Neural cell (in vitro differentiated cells): ENCODE data around the gene LRRC45. TPM values are rescaled to one million over a fixed set of nuclear protein-coding genes. Genes with fewer than 3 reads are reported as not detected.

Experiments
- H2AFZ ChIP-seq: fragments of 200-600, 300-800 bp; sonication (generic), shearing (Covaris generic); 2 replicates; pipeline ENCODE4 v1.6.0; 2014; ENCODE audit warnings: low read depth, mild to moderate bottlenecking, antibody characterized with exemption, low read length, moderate library complexity
- H3F3A ChIP-seq: fragments of 200-600 bp; shearing (Covaris generic); 2 replicates; pipeline ENCODE4 v1.6.1; 2016; ENCODE audit warnings: mild to moderate bottlenecking, moderate library complexity, mixed read lengths, antibody characterized with exemption, low read length; ENCODE audit not compliant: insufficient read depth, poor library complexity, severe bottlenecking
- H3K27ac ChIP-seq: fragments of 200-600, 300-800 bp; sonication (generic), shearing (Covaris generic); 2 replicates; pipeline ENCODE4 v1.5.1; 2014; ENCODE audit warnings: mild to moderate bottlenecking, low read length, moderate library complexity
- H3K27me3 ChIP-seq: fragments of 300-800, 200-600 bp; sonication (generic), shearing (Covaris generic); 2 replicates; pipeline ENCODE4 v1.6.0; 2014; ENCODE audit warnings: mild to moderate bottlenecking, low read depth, low read length, moderate library complexity; ENCODE audit not compliant: insufficient read depth
- H3K36me3 ChIP-seq: fragments of 300-800, 200-600 bp; sonication (generic), shearing (Covaris generic); 2 replicates; pipeline ENCODE4 v1.5.1; 2014; ENCODE audit warnings: mild to moderate bottlenecking, antibody characterized with exemption, low read length, moderate library complexity; ENCODE audit not compliant: insufficient read depth
- H3K4me2 ChIP-seq: fragments of 300-800, 200-600 bp; sonication (generic), shearing (Covaris generic); 2 replicates; pipeline ENCODE4 v1.6.0; 2014; ENCODE audit warnings: mild to moderate bottlenecking, low read length
- H3K4me3 ChIP-seq: fragments of 300-800, 200-600 bp; sonication (generic), shearing (Covaris generic); 2 replicates; pipeline ENCODE4 v1.5.1; 2014; ENCODE audit warnings: mild to moderate bottlenecking, low read length, moderate library complexity
- H3K79me2 ChIP-seq: fragments of 200-600 bp; shearing (Covaris generic); replicated peaks from 2 replicates; pipeline ENCODE4 v1.6.0; 2014; ENCODE audit warnings: mild to moderate bottlenecking, low read length, moderate library complexity; ENCODE audit not compliant: insufficient read depth
- H3K9ac ChIP-seq: fragments of 300-800, 200-600 bp; sonication (generic), shearing (Covaris generic); 2 replicates; pipeline ENCODE4 v1.6.1; 2016; ENCODE audit warnings: mild to moderate bottlenecking, low read length, mixed read lengths
- H3K9me2 ChIP-seq: fragments of 200-600 bp; shearing (Covaris generic); 2 replicates; pipeline ENCODE4 v1.6.1; 2016; ENCODE audit warnings: mild to moderate bottlenecking, low read length, mixed read lengths; ENCODE audit not compliant: insufficient read depth
- H3K9me3 ChIP-seq: fragments of 200-600, 300-800 bp; sonication (generic), shearing (Covaris generic); 2 replicates; pipeline ENCODE4 v1.6.1; 2016; ENCODE audit warnings: mild to moderate bottlenecking, mixed run types, low read length, moderate library complexity, mixed read lengths
- H4K20me1 ChIP-seq: fragments of 200-600 bp; shearing (Covaris generic); 2 replicates; pipeline ENCODE4 v1.6.1; 2016; ENCODE audit warnings: mild to moderate bottlenecking, mixed run types; ENCODE audit not compliant: insufficient read depth
- EP300 ChIP-seq: fragments of 450-650 bp; conservative IDR thresholded peaks from 2 replicates; pipeline ENCODE4 v1.6.1; 2014; ENCODE audit warnings: antibody characterized with exemption, mild to moderate bottlenecking, moderate library complexity; ENCODE audit not compliant: poor library complexity, severe bottlenecking
- EZH2 ChIP-seq: fragments of 200-600, 300-800 bp; shearing (Covaris generic), sonication (generic); IDR thresholded peaks from 2 replicates; pipeline ENCODE4 v1.6.1; 2014; ENCODE audit warnings: antibody characterized with exemption, low read length, borderline replicate concordance, mild to moderate bottlenecking; ENCODE audit not compliant: insufficient read depth, poor library complexity, severe bottlenecking
- MXI1 ChIP-seq: fragments of 450-650 bp; conservative IDR thresholded peaks from 2 replicates; pipeline ENCODE4 v1.6.1; 2014; ENCODE audit warnings: antibody characterized with exemption, mild to moderate bottlenecking; ENCODE audit not compliant: poor library complexity, severe bottlenecking
- POLR2AphosphoS5 ChIP-seq: IDR thresholded peaks from 2 replicates; pipeline ENCODE4 v1.6.1; 2012
- RAD21 ChIP-seq: fragments of 450-650 bp; conservative IDR thresholded peaks from 2 replicates; pipeline ENCODE4 v1.6.1; 2014; ENCODE audit warnings: antibody characterized with exemption, mild to moderate bottlenecking, moderate library complexity
- SMC3 ChIP-seq: fragments of 450-650 bp; conservative IDR thresholded peaks from 2 replicates; pipeline ENCODE4 v1.6.1; 2014; ENCODE audit warnings: antibody characterized with exemption, mild to moderate bottlenecking, moderate library complexity; ENCODE audit not compliant: poor library complexity
- TAF1 ChIP-seq: IDR thresholded peaks from 2 replicates; pipeline ENCODE4 v1.6.1; 2012; ENCODE audit warnings: low read depth
- polyA minus RNA-seq: library from RNA; depleted of rRNA, polyadenylated mRNA; stranded (reverse); fragments of >200 nt; gene quantifications from 2 replicates; pipeline ENCODE4 v1.2.3, GENCODE V29; 2014
- polyA plus RNA-seq: library from polyadenylated mRNA; depleted of rRNA; stranded (reverse); fragments of >200 nt; gene quantifications from 2 replicates; pipeline ENCODE4 v1.2.3, GENCODE V29; 2014
- TF ChIP-seq, protein P1 (sequence below): IDR thresholded peaks from 2 replicates; pipeline ENCODE4 v1.6.1; 2012; ENCODE audit warnings: borderline replicate concordance
- TF ChIP-seq, protein P2 (sequence below): fragments of 450-650 bp; IDR thresholded peaks from 2 replicates; pipeline ENCODE4 v1.5.1; 2014; ENCODE audit warnings: antibody characterized with exemption, mild to moderate bottlenecking, moderate library complexity; ENCODE audit not compliant: poor library complexity, severe bottlenecking

The LRRC45 gene
- polyA plus RNA-seq (51.7 and 63.7 TPM in 2 replicates), polyA minus RNA-seq (22.1 and 29.7 TPM in 2 replicates)

DNA sequence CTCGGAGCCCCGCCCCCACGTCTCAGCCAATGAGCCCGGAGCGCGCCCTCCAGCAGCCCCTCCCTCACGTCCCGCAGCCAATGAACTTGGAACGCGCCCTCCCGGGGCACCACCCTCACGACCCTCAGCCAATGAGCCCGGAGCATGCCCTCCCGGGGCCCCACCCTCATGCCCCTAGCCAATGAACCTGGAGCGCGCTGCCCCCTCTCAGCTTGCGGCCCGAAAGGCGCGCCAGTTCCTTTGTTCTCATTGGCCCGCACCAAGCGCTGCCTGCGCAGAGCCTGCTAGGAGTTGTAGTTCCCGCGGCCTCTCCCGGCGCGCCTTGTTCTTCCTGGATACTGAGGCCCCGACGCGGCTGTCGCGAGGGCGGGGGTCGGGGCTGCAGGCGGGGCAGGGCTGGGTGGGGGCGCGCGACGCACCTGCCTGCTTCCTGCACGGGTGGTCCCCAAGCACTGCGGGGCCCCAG lies at the start of gene LRRC45:
Gene LRRC45 (plus strand): TSS at position 325 of the 466 bp plus-strand sequence. CDS start 339 bp downstream, outside the sequence.
- H4K20me1 ChIP-seq, result no peaks in the 10 kb centered on the region
- H3K36me3 ChIP-seq, result no peaks in the 10 kb centered on the region
- peak within 1 kb of the TSS; percentile 52 for H3K27ac ChIP-seq
- H3K79me2 ChIP-seq, result peaks cover 11% of the 10 kb centered on the region
- H3K27me3 ChIP-seq, result no peaks in the 10 kb centered on the region
- no peaks in the 10 kb centered on the region for H3K9me3 ChIP-seq
- no peaks in the 10 kb centered on the region for H3F3A ChIP-seq
- no peaks in the 10 kb centered on the region for H3K9me2 ChIP-seq
- peak within 1 kb of the TSS; percentile 96 for H3K4me3 ChIP-seq
- peak within 1 kb of the TSS; percentile 77 for H3K9ac ChIP-seq
- H3K4me2 ChIP-seq, result peak within 1 kb of the TSS; percentile 84
- TF ChIP-seq, protein P1, sequence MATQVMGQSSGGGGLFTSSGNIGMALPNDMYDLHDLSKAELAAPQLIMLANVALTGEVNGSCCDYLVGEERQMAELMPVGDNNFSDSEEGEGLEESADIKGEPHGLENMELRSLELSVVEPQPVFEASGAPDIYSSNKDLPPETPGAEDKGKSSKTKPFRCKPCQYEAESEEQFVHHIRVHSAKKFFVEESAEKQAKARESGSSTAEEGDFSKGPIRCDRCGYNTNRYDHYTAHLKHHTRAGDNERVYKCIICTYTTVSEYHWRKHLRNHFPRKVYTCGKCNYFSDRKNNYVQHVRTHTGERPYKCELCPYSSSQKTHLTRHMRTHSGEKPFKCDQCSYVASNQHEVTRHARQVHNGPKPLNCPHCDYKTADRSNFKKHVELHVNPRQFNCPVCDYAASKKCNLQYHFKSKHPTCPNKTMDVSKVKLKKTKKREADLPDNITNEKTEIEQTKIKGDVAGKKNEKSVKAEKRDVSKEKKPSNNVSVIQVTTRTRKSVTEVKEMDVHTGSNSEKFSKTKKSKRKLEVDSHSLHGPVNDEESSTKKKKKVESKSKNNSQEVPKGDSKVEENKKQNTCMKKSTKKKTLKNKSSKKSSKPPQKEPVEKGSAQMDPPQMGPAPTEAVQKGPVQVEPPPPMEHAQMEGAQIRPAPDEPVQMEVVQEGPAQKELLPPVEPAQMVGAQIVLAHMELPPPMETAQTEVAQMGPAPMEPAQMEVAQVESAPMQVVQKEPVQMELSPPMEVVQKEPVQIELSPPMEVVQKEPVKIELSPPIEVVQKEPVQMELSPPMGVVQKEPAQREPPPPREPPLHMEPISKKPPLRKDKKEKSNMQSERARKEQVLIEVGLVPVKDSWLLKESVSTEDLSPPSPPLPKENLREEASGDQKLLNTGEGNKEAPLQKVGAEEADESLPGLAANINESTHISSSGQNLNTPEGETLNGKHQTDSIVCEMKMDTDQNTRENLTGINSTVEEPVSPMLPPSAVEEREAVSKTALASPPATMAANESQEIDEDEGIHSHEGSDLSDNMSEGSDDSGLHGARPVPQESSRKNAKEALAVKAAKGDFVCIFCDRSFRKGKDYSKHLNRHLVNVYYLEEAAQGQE, result no peak
- peak; percentile 48 for TF ChIP-seq POLR2AphosphoS5
- TF ChIP-seq, protein P2, sequence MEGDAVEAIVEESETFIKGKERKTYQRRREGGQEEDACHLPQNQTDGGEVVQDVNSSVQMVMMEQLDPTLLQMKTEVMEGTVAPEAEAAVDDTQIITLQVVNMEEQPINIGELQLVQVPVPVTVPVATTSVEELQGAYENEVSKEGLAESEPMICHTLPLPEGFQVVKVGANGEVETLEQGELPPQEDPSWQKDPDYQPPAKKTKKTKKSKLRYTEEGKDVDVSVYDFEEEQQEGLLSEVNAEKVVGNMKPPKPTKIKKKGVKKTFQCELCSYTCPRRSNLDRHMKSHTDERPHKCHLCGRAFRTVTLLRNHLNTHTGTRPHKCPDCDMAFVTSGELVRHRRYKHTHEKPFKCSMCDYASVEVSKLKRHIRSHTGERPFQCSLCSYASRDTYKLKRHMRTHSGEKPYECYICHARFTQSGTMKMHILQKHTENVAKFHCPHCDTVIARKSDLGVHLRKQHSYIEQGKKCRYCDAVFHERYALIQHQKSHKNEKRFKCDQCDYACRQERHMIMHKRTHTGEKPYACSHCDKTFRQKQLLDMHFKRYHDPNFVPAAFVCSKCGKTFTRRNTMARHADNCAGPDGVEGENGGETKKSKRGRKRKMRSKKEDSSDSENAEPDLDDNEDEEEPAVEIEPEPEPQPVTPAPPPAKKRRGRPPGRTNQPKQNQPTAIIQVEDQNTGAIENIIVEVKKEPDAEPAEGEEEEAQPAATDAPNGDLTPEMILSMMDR, result no peak
- TF ChIP-seq EP300, result no peak
- peak within 1 kb of the TSS; percentile 28 for H2AFZ ChIP-seq

DNA sequence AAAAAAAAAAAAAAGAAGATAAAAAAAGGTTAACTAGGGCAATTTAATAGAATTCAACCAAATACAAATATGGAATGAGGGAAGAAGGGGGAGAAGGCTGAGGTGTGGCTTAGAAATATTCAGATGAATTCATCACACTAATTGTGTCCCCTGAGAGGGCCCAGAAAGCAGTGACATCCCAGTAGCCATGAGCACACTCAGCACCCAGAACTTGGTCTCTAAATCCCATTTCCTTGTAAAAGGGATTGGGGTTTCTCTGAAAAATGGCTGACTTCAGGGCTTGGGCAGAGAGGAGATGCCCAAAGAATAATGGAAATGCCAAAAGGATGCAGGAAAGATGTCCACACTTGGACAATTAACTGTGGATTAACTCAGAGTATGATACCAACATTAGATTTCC lies 49.7 kb upstream of the LRRC45 start:
- H3K4me2 ChIP-seq, result no peak overlapping the region
- no peaks in the 10 kb centered on the region for H3K36me3 ChIP-seq
- no peak for TF ChIP-seq RAD21
- no peak for TF ChIP-seq SMC3
- no peak for TF ChIP-seq POLR2AphosphoS5
- TF ChIP-seq MXI1, result no peak
- TF ChIP-seq EP300, result no peak
- no peak for TF ChIP-seq TAF1
- TF ChIP-seq, protein P1, result no peak
- TF ChIP-seq, protein P2, result no peak
- TF ChIP-seq EZH2, result no peak
- no peaks in the 10 kb centered on the region for H3K27me3 ChIP-seq
- no peaks in the 10 kb centered on the region for H3K9me2 ChIP-seq
- no peaks in the 10 kb centered on the region for H3K79me2 ChIP-seq
- H3K4me3 ChIP-seq, result no peak overlapping the region
- H3K9ac ChIP-seq, result no peak overlapping the region
- no peaks in the 10 kb centered on the region for H3F3A ChIP-seq
- no peaks in the 10 kb centered on the region for H4K20me1 ChIP-seq
- H3K27ac ChIP-seq, result no peak overlapping the region
- H2AFZ ChIP-seq, result no peak overlapping the region
- no peaks in the 10 kb centered on the region for H3K9me3 ChIP-seq
